Astrocyte (in vitro differentiated cells and primary cell): ENCODE results near the gene EXOC6B. TPM values are rescaled to one million over a fixed set of nuclear protein-coding genes. Genes with fewer than 3 reads are reported as not detected.

ENCODE experiments used
- DNase-seq: peaks from one replicate; pipeline ENCODE4 v3.0.0-alpha.2; 2010; ENCODE audit warnings: low read depth
- FAIRE-seq: peaks from 2 replicates; lab custom pipeline; 2011; peaks lifted over from hg19 to GRCh38; lab: Jason Lieb, UNC
- H2AFZ ChIP-seq: 2 replicates; pipeline ENCODE4 v1.6.0; 2012; ENCODE audit warnings: low read depth, low read length, inconsistent platforms
- H3K27ac ChIP-seq: 2 replicates; pipeline ENCODE4 v1.5.1; 2011; ENCODE audit warnings: low read depth, low read length, inconsistent platforms
- H3K27me3 ChIP-seq: 2 replicates; pipeline ENCODE4 v1.6.0; 2011; ENCODE audit warnings: low read length, inconsistent platforms; ENCODE audit not compliant: insufficient read depth
- H3K36me3 ChIP-seq: 2 replicates; pipeline ENCODE4 v1.5.1; 2011; ENCODE audit warnings: low read length, inconsistent platforms; ENCODE audit not compliant: insufficient read depth
- H3K4me1 ChIP-seq: 2 replicates; pipeline ENCODE4 v1.5.1; 2011; ENCODE audit warnings: low read length, inconsistent platforms; ENCODE audit not compliant: insufficient read depth
- H3K4me2 ChIP-seq: 2 replicates; pipeline ENCODE4 v1.6.0; 2012; ENCODE audit warnings: low read length, inconsistent platforms
- H3K4me3 ChIP-seq: 2 replicates; pipeline ENCODE4 v1.5.1; 2011; ENCODE audit warnings: low read depth, mild to moderate bottlenecking, low read length, inconsistent platforms; ENCODE audit not compliant: insufficient read depth
- H3K79me2 ChIP-seq: 2 replicates; pipeline ENCODE4 v1.6.0; 2012; ENCODE audit warnings: mild to moderate bottlenecking, low read length, inconsistent platforms; ENCODE audit not compliant: insufficient read depth
- H3K9ac ChIP-seq: 2 replicates; pipeline ENCODE4 v1.6.0; 2012; ENCODE audit warnings: mild to moderate bottlenecking, low read length, inconsistent platforms
- H3K9me3 ChIP-seq: 2 replicates; pipeline ENCODE4 v1.5.1; 2012; ENCODE audit warnings: low read depth, mild to moderate bottlenecking, low read length, inconsistent platforms; ENCODE audit not compliant: insufficient read depth
- H4K20me1 ChIP-seq: 2 replicates; pipeline ENCODE4 v1.6.0; 2012; ENCODE audit warnings: low read length, inconsistent platforms; ENCODE audit not compliant: insufficient read depth
- H3K27ac Mint-ChIP-seq: one replicate; pipeline ENCODE4 v1.8.0; 2021; ENCODE audit warnings: mild to moderate bottlenecking, mixed read lengths; ENCODE audit not compliant: unreplicated experiment
- H3K27me3 Mint-ChIP-seq: one replicate; pipeline ENCODE4 v1.8.0; 2021; ENCODE audit warnings: low read depth, mixed read lengths; ENCODE audit not compliant: unreplicated experiment
- H3K36me3 Mint-ChIP-seq: one replicate; pipeline ENCODE4 v1.8.0; 2021; ENCODE audit warnings: low read depth, mixed read lengths; ENCODE audit not compliant: unreplicated experiment
- H3K4me1 Mint-ChIP-seq: one replicate; pipeline ENCODE4 v1.8.0; 2021; ENCODE audit warnings: low read depth, mixed read lengths; ENCODE audit not compliant: unreplicated experiment
- H3K4me3 Mint-ChIP-seq: one replicate; pipeline ENCODE4 v1.8.0; 2021; ENCODE audit warnings: mild to moderate bottlenecking, moderate library complexity, mixed read lengths; ENCODE audit not compliant: unreplicated experiment
- H3K9me3 Mint-ChIP-seq: one replicate; pipeline ENCODE4 v1.8.0; 2021; ENCODE audit warnings: mild to moderate bottlenecking, mixed read lengths; ENCODE audit not compliant: unreplicated experiment
- CTCF ChIP-seq: IDR thresholded peaks from 2 replicates; pipeline ENCODE4 v1.5.1; 2011; ENCODE audit warnings: low read depth, mild to moderate bottlenecking, inconsistent platforms, low read length, moderate library complexity; ENCODE audit not compliant: insufficient read depth
- EZH2 ChIP-seq: IDR thresholded peaks from 2 replicates; pipeline ENCODE4 v1.6.1; 2012; ENCODE audit warnings: mild to moderate bottlenecking, low read length, inconsistent platforms; ENCODE audit not compliant: insufficient read depth
- total RNA-seq: library from RNA; stranded (reverse); gene quantifications from 2 replicates; pipeline ENCODE4 v1.2.1, GENCODE V29; 2021

EXOC6B gene
- total RNA-seq, 1 donor from 2014 or later = 31.8 TPM

GRCh38 chr2:72629062-72629461 is 196.8 kb downstream of the EXOC6B start:
- Mint-ChIP-seq H3K4me1 (peaks cover 4% of the 10 kb centered on the region), H3K36me3 (no peaks in the 10 kb centered on the region), H3K27me3 (no peaks in the 10 kb centered on the region), H3K9me3 (no peaks in the 10 kb centered on the region), H3K27ac (no peak overlapping the region), H3K4me3 (no peak overlapping the region)
- H3K9me3 ChIP-seq = no peaks in the 10 kb centered on the region
- no peak for DNase-seq
- H3K4me2 ChIP-seq = no peak overlapping the region
- no peak overlapping the region for H3K27ac ChIP-seq
- TF ChIP-seq EZH2 (no peak), CTCF (no peak)
- no peak overlapping the region for H3K9ac ChIP-seq
- no peaks in the 10 kb centered on the region for H3K4me1 ChIP-seq
- no peak overlapping the region for H2AFZ ChIP-seq
- no peak for FAIRE-seq
- H3K27me3 ChIP-seq = no peaks in the 10 kb centered on the region
- no peaks in the 10 kb centered on the region for H3K79me2 ChIP-seq
- no peak overlapping the region for H3K4me3 ChIP-seq
- H3K36me3 ChIP-seq = no peaks in the 10 kb centered on the region
- peaks cover 3% of the 10 kb centered on the region for H4K20me1 ChIP-seq

- H3K4me1 Mint-ChIP-seq = peaks cover 4% of the 10 kb centered on the region
- H3K4me3 Mint-ChIP-seq = no peak overlapping the region
- no peaks in the 10 kb centered on the region for H3K27me3 Mint-ChIP-seq
- Histone ChIP-seq H3K27ac (no peak overlapping the region), H3K36me3 (no peaks in the 10 kb centered on the region), H3K79me2 (no peaks in the 10 kb centered on the region), H2AFZ (no peak overlapping the region), H3K27me3 (no peaks in the 10 kb centered on the region), H3K9ac (no peak overlapping the region), H3K9me3 (no peaks in the 10 kb centered on the region), H4K20me1 (no peaks in the 10 kb centered on the region), H3K4me2 (no peak overlapping the region), H3K4me1 (no peaks in the 10 kb centered on the region), H3K4me3 (no peak overlapping the region)
- DNase-seq (no peak), FAIRE-seq (no peak)
- H3K9me3 Mint-ChIP-seq = no peaks in the 10 kb centered on the region
- H3K27ac Mint-ChIP-seq = no peak overlapping the region
- TF ChIP-seq CTCF = no peak
- no peak for TF ChIP-seq EZH2
- no peaks in the 10 kb centered on the region for H3K36me3 Mint-ChIP-seq
These were observed 198.8 kb downstream of the EXOC6B start for GRCh38 chr2:72627083-72627482.

GRCh38 chr2:72625366-72625765 is 200.5 kb downstream of the EXOC6B start:
- H4K20me1 ChIP-seq = no peaks in the 10 kb centered on the region
- H3K4me2 ChIP-seq = no peak overlapping the region
- H3K27me3 ChIP-seq = no peaks in the 10 kb centered on the region
- H3K9me3 Mint-ChIP-seq = no peaks in the 10 kb centered on the region
- H3K4me1 ChIP-seq = no peaks in the 10 kb centered on the region
- H3K4me3 ChIP-seq = no peak overlapping the region
- H3K4me1 Mint-ChIP-seq = peaks cover 4% of the 10 kb centered on the region
- FAIRE-seq = no peak
- no peaks in the 10 kb centered on the region for H3K36me3 Mint-ChIP-seq
- no peaks in the 10 kb centered on the region for H3K36me3 ChIP-seq
- no peak overlapping the region for H3K27ac ChIP-seq
- H3K27me3 Mint-ChIP-seq = no peaks in the 10 kb centered on the region
- no peak overlapping the region for H3K27ac Mint-ChIP-seq
- no peak for TF ChIP-seq CTCF
- no peak for TF ChIP-seq EZH2
- no peak overlapping the region for H3K4me3 Mint-ChIP-seq
- no peaks in the 10 kb centered on the region for H3K79me2 ChIP-seq
- no peak overlapping the region for H3K9ac ChIP-seq
- H3K9me3 ChIP-seq = no peaks in the 10 kb centered on the region
- no peak overlapping the region for H2AFZ ChIP-seq
- DNase-seq = no peak
